ENCODE measurements around the gene ATP2A2.
"Not testable (repeated sequence)": the region's sequence is repeated elsewhere in the genome, so short reads cannot be mapped to it uniquely, and the experiment has no call there.

The ATP2A2 gene

GRCh38 chr12:110343736-110344555, 62.9 kb downstream of the ATP2A2 start:
- DNase-seq (ENCODE audit: low read depth) = no peak

- no peak for DNase-seq (ENCODE audit: low read depth)
These were observed 63.6 kb downstream of the ATP2A2 start for GRCh38 chr12:110344657-110345056.

- DNase-seq (ENCODE audit: low read depth) = no peak
These were observed 64.2 kb downstream of the ATP2A2 start for GRCh38 chr12:110345176-110345661.

GRCh38 chr12:110345963-110346362, 64.9 kb downstream of the ATP2A2 start:
- DNase-seq (ENCODE audit: low read depth) = no peak

- DNase-seq (ENCODE audit: low read depth) = no peak
These were observed 66.7 kb downstream of the ATP2A2 start for GRCh38 chr12:110347767-110348166.

- no peak for DNase-seq (ENCODE audit: low read depth)
These were observed 67.5 kb downstream of the ATP2A2 start for GRCh38 chr12:110348431-110349059.

- DNase-seq (ENCODE audit: low read depth) = no peak
These were observed 68.0 kb downstream of the ATP2A2 start for GRCh38 chr12:110349096-110349495.

- peak; percentile 12 for DNase-seq (ENCODE audit: low read depth)
These were observed 68.6 kb downstream of the ATP2A2 start for GRCh38 chr12:110349514-110350151.

- DNase-seq (ENCODE audit: low read depth) = no peak
These were observed 70.1 kb downstream of the ATP2A2 start for GRCh38 chr12:110351119-110351518.

GRCh38 chr12:110352401-110352800, 71.4 kb downstream of the ATP2A2 start:
- DNase-seq (ENCODE audit: low read depth) = no peak

- no peak for DNase-seq (ENCODE audit: low read depth)
These were observed 72.3 kb downstream of the ATP2A2 start for GRCh38 chr12:110353211-110353965.

GRCh38 chr12:110354172-110354780, 73.2 kb downstream of the ATP2A2 start:
- DNase-seq (ENCODE audit: low read depth) = no peak

- no peak for DNase-seq (ENCODE audit: low read depth)
These were observed 74.0 kb downstream of the ATP2A2 start for GRCh38 chr12:110355073-110355472.

GRCh38 chr12:110358384-110359097, 77.5 kb downstream of the ATP2A2 start:
- not testable (repeated sequence) for DNase-seq (ENCODE audit: low read depth)

- no peak for DNase-seq (ENCODE audit: low read depth)
These were observed 80.2 kb downstream of the ATP2A2 start for GRCh38 chr12:110361216-110361615.

- no peak for DNase-seq (ENCODE audit: low read depth)
These were observed 84.7 kb downstream of the ATP2A2 start for GRCh38 chr12:110365489-110366320.

- no peak for DNase-seq (ENCODE audit: low read depth)
These were observed 85.5 kb downstream of the ATP2A2 start for GRCh38 chr12:110366321-110367142.

- DNase-seq (ENCODE audit: low read depth) = no peak
These were observed 86.3 kb downstream of the ATP2A2 start for GRCh38 chr12:110367181-110367864.

GRCh38 chr12:110369992-110370391, 88.9 kb downstream of the ATP2A2 start:
- no peak for DNase-seq (ENCODE audit: low read depth)

Data from stimulated activated CD8-positive, alpha-beta memory T cell treated with anti-CD3 and anti-CD28 coated beads, Interleukin-7, amount 100 ng/mL, for 24 hours (primary cell).